OCI-LY1 (cell line): ENCODE results near the gene CYB5R2.

Source experiments
- H2AFZ ChIP-seq: fragments of 200-600 bp; sonication (generic), shearing (Covaris generic); 2 replicates; pipeline ENCODE4 v1.6.0; 2014; ENCODE audit warnings: antibody characterized with exemption, mild to moderate bottlenecking, low read length
- H3F3A ChIP-seq: fragments of 200-600 bp; sonication (generic), shearing (Covaris generic); 2 replicates; pipeline ENCODE4 v1.6.0; 2014; ENCODE audit warnings: mild to moderate bottlenecking, antibody characterized with exemption, low read length, moderate library complexity; ENCODE audit not compliant: insufficient read depth
- H3K27ac ChIP-seq: fragments of 200-600 bp; sonication (generic); 2 replicates; pipeline ENCODE4 v1.5.1; 2014; ENCODE audit warnings: low read length, mixed run types, mild to moderate bottlenecking, low read depth; ENCODE audit not compliant: poor library complexity, severe bottlenecking
- H3K27me3 ChIP-seq: fragments of 200-600 bp; sonication (generic); 2 replicates; pipeline ENCODE4 v1.6.0; 2014; ENCODE audit warnings: antibody characterized with exemption, mild to moderate bottlenecking, low read length, moderate library complexity; ENCODE audit not compliant: insufficient read depth
- H3K36me3 ChIP-seq: fragments of 200-600 bp; sonication (generic); 2 replicates; pipeline ENCODE4 v1.6.1; 2014; ENCODE audit warnings: mild to moderate bottlenecking, antibody characterized with exemption, low read length, moderate library complexity, mixed read lengths; ENCODE audit not compliant: insufficient read depth
- H3K4me1 ChIP-seq: fragments of 200-600 bp; sonication (generic); 2 replicates; pipeline ENCODE4 v1.5.1; 2014; ENCODE audit warnings: mild to moderate bottlenecking, low read length, moderate library complexity; ENCODE audit not compliant: insufficient read depth, severe bottlenecking
- H3K4me2 ChIP-seq: fragments of 200-600 bp; sonication (generic), shearing (Covaris generic); 2 replicates; pipeline ENCODE4 v1.6.1; 2014; ENCODE audit warnings: low read length
- H3K4me3 ChIP-seq: fragments of 200-600 bp; sonication (generic); 2 replicates; pipeline ENCODE4 v1.5.1; 2014; ENCODE audit warnings: low read length, low read depth, mild to moderate bottlenecking, mixed read lengths; ENCODE audit not compliant: poor library complexity, severe bottlenecking
- H3K79me2 ChIP-seq: fragments of 200-600 bp; shearing (Covaris generic); 2 replicates; pipeline ENCODE4 v1.6.1; 2016; ENCODE audit warnings: mixed run types, low read length, mixed read lengths; ENCODE audit not compliant: insufficient read depth
- H3K9ac ChIP-seq: fragments of 200-600 bp; sonication (generic), shearing (Covaris generic); 2 replicates; pipeline ENCODE4 v1.6.1; 2014; ENCODE audit warnings: mild to moderate bottlenecking, low read length, mixed read lengths
- H3K9me2 ChIP-seq: fragments of 200-600 bp; sonication (generic), shearing (Covaris generic); 2 replicates; pipeline ENCODE4 v1.6.1; 2014; ENCODE audit warnings: low read depth, mild to moderate bottlenecking, low read length, mixed read lengths
- H3K9me3 ChIP-seq: fragments of 200-600 bp; shearing (Covaris generic); 2 replicates; pipeline ENCODE4 v1.6.1; 2014; ENCODE audit warnings: low read length, mixed read lengths
- H4K20me1 ChIP-seq: fragments of 200-600 bp; sonication (generic), shearing (Covaris generic); 2 replicates; pipeline ENCODE4 v1.6.0; 2016; ENCODE audit warnings: mild to moderate bottlenecking, low read length; ENCODE audit not compliant: insufficient read depth
- CTCF ChIP-seq: fragments of 200-600 bp; sonication (generic), shearing (Covaris generic); IDR thresholded peaks from 2 replicates; pipeline ENCODE4 v1.5.1; 2017; ENCODE audit warnings: mild to moderate bottlenecking, antibody characterized with exemption, low read length, moderate library complexity, mixed read lengths
- EZH2 ChIP-seq: fragments of 200-600 bp; sonication (generic), shearing (Covaris generic); IDR thresholded peaks from 2 replicates; pipeline ENCODE4 v1.8.0; 2017; ENCODE audit warnings: borderline replicate concordance, mixed run types, mild to moderate bottlenecking, antibody characterized with exemption, low read length, moderate library complexity, mixed read lengths

CYB5R2 gene

DNA sequence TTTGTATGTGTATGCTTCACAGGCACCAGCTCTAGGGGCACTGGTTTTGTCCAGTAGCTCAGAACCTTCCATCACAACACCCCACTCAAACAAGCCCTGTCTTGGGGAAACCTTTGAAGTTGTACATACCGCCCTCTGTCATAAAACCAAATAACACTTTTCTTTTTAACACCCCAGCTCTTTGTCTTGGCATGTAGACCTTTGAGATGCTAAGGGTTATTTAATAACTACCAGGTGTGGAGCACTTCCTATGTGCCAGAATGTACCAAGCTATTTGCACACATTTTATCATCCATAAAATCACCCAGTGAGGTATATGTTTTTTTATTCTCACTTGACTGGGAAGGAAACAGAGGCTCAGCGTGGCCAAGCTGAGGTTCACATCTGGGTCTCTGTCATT is 50.6 kb downstream of the CYB5R2 start:
- Histone ChIP-seq H3K27me3 (no peaks in the 10 kb centered on the region), H4K20me1 (no peaks in the 10 kb centered on the region), H3F3A (no peaks in the 10 kb centered on the region), H3K36me3 (peaks cover 16% of the 10 kb centered on the region), H3K4me2 (no peak overlapping the region), H2AFZ (no peak overlapping the region), H3K27ac (no peak overlapping the region), H3K9me3 (no peaks in the 10 kb centered on the region), H3K4me1 (no peaks in the 10 kb centered on the region), H3K9ac (no peak overlapping the region), H3K79me2 (no peaks in the 10 kb centered on the region), H3K4me3 (no peak overlapping the region), H3K9me2 (no peaks in the 10 kb centered on the region)
- TF ChIP-seq CTCF (no peak), EZH2 (no peak)

DNA sequence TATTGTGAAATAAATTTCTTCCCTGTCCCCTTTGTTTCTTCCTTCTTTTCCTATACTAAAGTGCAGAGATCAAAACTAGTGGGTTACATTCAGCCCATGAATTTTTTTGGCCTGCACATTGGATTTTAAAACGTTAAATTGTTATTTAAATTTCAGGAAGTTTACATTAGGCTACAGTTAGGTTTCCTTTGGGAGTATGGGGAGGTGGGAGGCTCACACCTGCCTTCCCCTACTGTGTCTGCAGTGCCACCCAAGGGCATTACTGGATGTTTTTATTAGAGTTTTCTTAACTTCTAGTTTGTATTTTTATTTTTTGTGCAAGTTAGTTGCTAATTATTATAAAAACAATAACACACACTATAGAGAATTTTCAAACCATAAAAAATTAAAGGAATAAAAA is 51.7 kb downstream of the CYB5R2 start:
- Histone ChIP-seq H3K4me2 (no peak overlapping the region), H3K27me3 (no peaks in the 10 kb centered on the region), H4K20me1 (no peaks in the 10 kb centered on the region), H3K9me3 (no peaks in the 10 kb centered on the region), H3K4me3 (no peak overlapping the region), H3K36me3 (peaks cover 16% of the 10 kb centered on the region; the same call in 1 of the 2 replicates), H3K79me2 (no peaks in the 10 kb centered on the region), H3K9me2 (no peaks in the 10 kb centered on the region), H3F3A (no peaks in the 10 kb centered on the region), H3K9ac (no peak overlapping the region), H3K4me1 (no peaks in the 10 kb centered on the region), H3K27ac (no peak overlapping the region), H2AFZ (no peak overlapping the region)
- TF ChIP-seq EZH2: no peak

GRCh38 chr11:7621090-7621489 is 52.2 kb downstream of the CYB5R2 start:
- no peaks in the 10 kb centered on the region for H3K4me1 ChIP-seq
- no peaks in the 10 kb centered on the region for H3F3A ChIP-seq
- no peak overlapping the region for H3K4me3 ChIP-seq
- no peaks in the 10 kb centered on the region for H3K9me2 ChIP-seq
- H3K9me3 ChIP-seq: no peaks in the 10 kb centered on the region
- H4K20me1 ChIP-seq: no peaks in the 10 kb centered on the region
- H3K79me2 ChIP-seq: no peaks in the 10 kb centered on the region
- no peak overlapping the region for H2AFZ ChIP-seq
- no peak for TF ChIP-seq EZH2
- no peak for TF ChIP-seq CTCF
- H3K9ac ChIP-seq: no peak overlapping the region
- H3K27me3 ChIP-seq: no peaks in the 10 kb centered on the region
- no peak overlapping the region for H3K27ac ChIP-seq
- peaks cover 16% of the 10 kb centered on the region; the same call in 1 of the 2 replicates for H3K36me3 ChIP-seq
- no peak overlapping the region for H3K4me2 ChIP-seq

DNA sequence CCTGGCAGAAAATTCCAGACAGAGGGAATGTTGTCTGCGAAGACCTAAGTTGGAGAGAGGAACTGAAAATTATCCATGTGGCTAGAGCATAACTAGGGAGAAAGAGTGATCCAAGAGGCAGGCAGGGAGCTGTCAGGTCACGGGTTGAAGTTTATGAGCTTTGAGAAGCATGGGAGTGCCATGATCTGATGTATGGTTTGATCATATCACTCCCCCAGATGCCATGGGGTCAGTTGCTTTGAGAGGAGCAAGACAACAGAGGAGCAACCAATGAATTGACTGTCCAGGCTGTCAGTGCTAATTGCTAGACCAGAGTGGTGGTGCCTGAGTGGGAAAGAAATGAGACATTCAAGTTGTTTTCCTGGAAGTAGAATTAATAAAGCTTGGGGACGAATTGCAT is 54.0 kb downstream of the CYB5R2 start:
- H3K9me2 ChIP-seq: no peaks in the 10 kb centered on the region
- H3K9me3 ChIP-seq: no peaks in the 10 kb centered on the region
- no peaks in the 10 kb centered on the region for H4K20me1 ChIP-seq
- H3K79me2 ChIP-seq: no peaks in the 10 kb centered on the region
- H3K27ac ChIP-seq: no peak overlapping the region
- no peaks in the 10 kb centered on the region for H3F3A ChIP-seq
- H3K36me3 ChIP-seq: peaks cover 16% of the 10 kb centered on the region; the same call in 1 of the 2 replicates
- no peaks in the 10 kb centered on the region for H3K4me1 ChIP-seq
- H3K9ac ChIP-seq: no peak overlapping the region
- no peaks in the 10 kb centered on the region for H3K27me3 ChIP-seq
- H2AFZ ChIP-seq: no peak overlapping the region
- TF ChIP-seq CTCF (no peak), EZH2 (no peak)
- no peak overlapping the region for H3K4me2 ChIP-seq
- H3K4me3 ChIP-seq: no peak overlapping the region
